Gastroesophageal sphincter (tissue), 3 donors: ENCODE data around the gene FAM8A1.

Experiments
- EP300 ChIP-seq: sonication (generic); formaldehyde crosslinking; IDR thresholded peaks from one replicate; pipeline ENCODE4 v1.6.1; 2017; ENCODE audit warnings: antibody characterized with exemption, mild to moderate bottlenecking
- POLR2AphosphoS5 ChIP-seq: sonication (generic); formaldehyde crosslinking; IDR thresholded peaks from one replicate; pipeline ENCODE4 v1.6.1; 2017; ENCODE audit warnings: antibody characterized with exemption
- TF ChIP-seq, protein P1 (sequence below), 4 experiments: fragments of 200-600 bp in 2 of 4; fragments of 450-650 bp in 2 of 4; sonication (generic) in 1 of 4; IDR thresholded peaks; one replicate each; pipeline ENCODE4 v1.5.1; 2017 to 2019; ENCODE audit warnings: antibody characterized with exemption in 4 of 4, mild to moderate bottlenecking in 2 of 4, moderate library complexity in 2 of 4

DNA sequence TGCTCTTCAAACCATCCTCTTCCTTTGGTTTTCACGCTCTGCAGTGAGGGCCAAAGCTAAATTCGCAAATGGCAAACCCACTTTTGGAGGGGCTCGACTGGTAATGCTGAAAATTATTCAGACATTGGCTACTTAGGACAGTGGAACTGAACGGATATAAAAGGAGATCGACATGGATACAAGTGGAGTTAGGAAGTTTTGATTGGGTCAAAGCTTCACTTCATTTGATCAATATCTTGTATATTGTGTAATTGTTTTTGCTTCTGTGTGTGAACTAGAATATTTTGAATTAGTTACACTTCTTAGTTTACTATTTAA is 1.2 kb downstream of the FAM8A1 start:
- TF ChIP-seq, protein P1, sequence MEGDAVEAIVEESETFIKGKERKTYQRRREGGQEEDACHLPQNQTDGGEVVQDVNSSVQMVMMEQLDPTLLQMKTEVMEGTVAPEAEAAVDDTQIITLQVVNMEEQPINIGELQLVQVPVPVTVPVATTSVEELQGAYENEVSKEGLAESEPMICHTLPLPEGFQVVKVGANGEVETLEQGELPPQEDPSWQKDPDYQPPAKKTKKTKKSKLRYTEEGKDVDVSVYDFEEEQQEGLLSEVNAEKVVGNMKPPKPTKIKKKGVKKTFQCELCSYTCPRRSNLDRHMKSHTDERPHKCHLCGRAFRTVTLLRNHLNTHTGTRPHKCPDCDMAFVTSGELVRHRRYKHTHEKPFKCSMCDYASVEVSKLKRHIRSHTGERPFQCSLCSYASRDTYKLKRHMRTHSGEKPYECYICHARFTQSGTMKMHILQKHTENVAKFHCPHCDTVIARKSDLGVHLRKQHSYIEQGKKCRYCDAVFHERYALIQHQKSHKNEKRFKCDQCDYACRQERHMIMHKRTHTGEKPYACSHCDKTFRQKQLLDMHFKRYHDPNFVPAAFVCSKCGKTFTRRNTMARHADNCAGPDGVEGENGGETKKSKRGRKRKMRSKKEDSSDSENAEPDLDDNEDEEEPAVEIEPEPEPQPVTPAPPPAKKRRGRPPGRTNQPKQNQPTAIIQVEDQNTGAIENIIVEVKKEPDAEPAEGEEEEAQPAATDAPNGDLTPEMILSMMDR (IDR thresholded peaks at IDR 0.05) = no peak
- TF ChIP-seq EP300 = no peak
- TF ChIP-seq POLR2AphosphoS5 = no peak
